ENCODE results near the gene RUBCNL.

Gene RUBCNL

DNA sequence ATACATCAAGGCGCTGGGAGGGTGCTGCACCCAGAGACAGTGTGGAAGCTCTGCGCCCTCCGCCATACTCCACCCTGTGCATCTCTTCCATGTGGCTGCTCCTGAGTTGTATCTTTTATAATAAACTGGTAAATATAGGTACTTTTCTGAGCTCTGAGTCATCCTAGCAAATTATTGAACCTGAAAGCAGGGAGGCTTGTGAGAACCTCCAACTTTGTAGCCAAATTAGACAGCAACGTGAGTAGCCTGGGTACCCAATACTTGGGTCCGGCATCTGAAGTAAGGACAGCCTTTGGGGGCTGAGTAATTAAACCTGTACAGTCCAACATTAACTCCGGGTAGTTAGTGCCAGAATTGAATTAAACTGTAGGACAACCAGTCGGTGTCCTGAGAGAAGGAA lies 57.4 kb downstream of the RUBCNL start (continued):
- no peak for TF ChIP-seq ZNF571 (tag by site-specific recombination; IDR thresholded peaks at IDR 0.05)
- no peak for TF ChIP-seq ZNF621 (tag by site-specific recombination; IDR thresholded peaks at IDR 0.05)
- no peak for TF ChIP-seq ZNF76 (tag by site-specific recombination; IDR thresholded peaks at IDR 0.05; ENCODE audit: borderline replicate concordance, low read depth)

DNA sequence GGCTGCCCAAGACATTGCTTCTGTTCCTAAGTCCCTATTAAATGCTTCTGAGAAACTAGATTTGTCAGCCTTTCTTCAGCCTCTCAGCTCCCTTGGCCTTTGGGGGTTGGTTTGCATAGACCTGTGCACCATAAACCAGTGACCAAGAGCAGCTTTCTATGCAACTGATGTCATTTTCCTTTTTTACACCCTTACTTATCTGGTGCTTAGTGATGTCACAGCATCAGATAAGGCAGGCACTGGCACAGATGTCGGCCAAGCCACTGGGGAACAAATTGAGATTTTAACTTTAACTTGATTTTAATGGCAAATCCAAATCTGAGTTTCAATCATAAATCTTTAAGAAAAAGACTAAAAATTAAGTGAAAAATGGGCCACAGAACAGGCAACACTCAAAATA lies 59.8 kb downstream of the RUBCNL start:
- Histone ChIP-seq H3K27ac (ENCODE audit: extremely low read depth, low read depth, low read length) (no peak overlapping the region), H3K4me1 (ENCODE audit: control insufficient read depth, insufficient read depth, low read length) (no peaks in the 10 kb centered on the region), H3K9me3 (ENCODE audit: control insufficient read depth, insufficient read depth, low read depth, low read length) (no peaks in the 10 kb centered on the region), H3K4me3 (ENCODE audit: low read depth, low read length) (no peak overlapping the region), H3K36me3 (ENCODE audit: control insufficient read depth in 2 of 2, insufficient read depth in 1 of 2, low read length in 2 of 2) (no peaks in the 10 kb centered on the region)
- ChIA-PET POLR2A (no interaction called here), CTCF (no interaction called here)
- TF ChIP-seq ZNF629 (tag by site-specific recombination; IDR thresholded peaks at IDR 0.05) = peak; percentile 60; the same call in 1 of the 2 replicates
- TF ChIP-seq ZBTB7A (tag by site-specific recombination; IDR thresholded peaks at IDR 0.05; ENCODE audit: low read depth) = no peak
- no peak for TF ChIP-seq ZNF513 (tag by site-specific recombination; IDR thresholded peaks at IDR 0.05)
- TF ChIP-seq ZBTB21 (tag by site-specific recombination; IDR thresholded peaks at IDR 0.05) = peak; percentile 82

DNA sequence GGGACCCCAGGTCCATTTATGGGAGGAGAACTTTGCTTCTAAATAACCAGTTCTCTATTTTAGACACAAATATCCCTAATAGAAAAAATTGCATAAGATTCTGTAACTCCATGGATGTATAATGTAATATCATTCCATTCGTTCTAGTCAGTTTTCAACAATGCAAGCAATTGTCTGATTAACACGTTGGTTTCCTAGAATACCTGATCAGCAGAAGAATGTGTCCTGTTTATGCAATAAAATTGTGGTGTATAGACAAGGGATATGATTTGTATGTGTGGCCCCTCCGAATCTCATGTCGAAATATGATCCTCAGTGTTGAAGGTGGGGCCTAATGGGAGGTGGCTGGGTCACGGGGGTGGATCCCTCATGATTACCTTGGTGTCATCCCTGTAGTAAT lies 62.1 kb downstream of the RUBCNL start:
- H3K9me3 ChIP-seq (ENCODE audit: control insufficient read depth, insufficient read depth, low read depth, low read length) = no peaks in the 10 kb centered on the region
- no peak overlapping the region for H3K4me3 ChIP-seq (ENCODE audit: low read depth, low read length)
- H3K4me1 ChIP-seq (ENCODE audit: control insufficient read depth, insufficient read depth, low read length) = no peaks in the 10 kb centered on the region
- no peak overlapping the region for H3K27ac ChIP-seq (ENCODE audit: extremely low read depth, low read depth, low read length)
- H3K36me3 ChIP-seq (ENCODE audit: control insufficient read depth in 2 of 2, insufficient read depth in 1 of 2, low read length in 2 of 2) = no peaks in the 10 kb centered on the region
- no peak for TF ChIP-seq ZBTB21 (tag by site-specific recombination; IDR thresholded peaks at IDR 0.05)
- no peak for TF ChIP-seq ZBTB17 (tag by site-specific recombination; IDR thresholded peaks at IDR 0.05)
- TF ChIP-seq, protein P1, sequence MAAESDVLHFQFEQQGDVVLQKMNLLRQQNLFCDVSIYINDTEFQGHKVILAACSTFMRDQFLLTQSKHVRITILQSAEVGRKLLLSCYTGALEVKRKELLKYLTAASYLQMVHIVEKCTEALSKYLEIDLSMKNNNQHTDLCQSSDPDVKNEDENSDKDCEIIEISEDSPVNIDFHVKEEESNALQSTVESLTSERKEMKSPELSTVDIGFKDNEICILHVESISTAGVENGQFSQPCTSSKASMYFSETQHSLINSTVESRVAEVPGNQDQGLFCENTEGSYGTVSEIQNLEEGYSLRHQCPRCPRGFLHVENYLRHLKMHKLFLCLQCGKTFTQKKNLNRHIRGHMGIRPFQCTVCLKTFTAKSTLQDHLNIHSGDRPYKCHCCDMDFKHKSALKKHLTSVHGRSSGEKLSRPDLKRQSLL (tag by site-specific recombination; IDR thresholded peaks at IDR 0.05) = no peak
- ChIA-PET CTCF (no interaction called here), POLR2A (no interaction called here)

GRCh38 chr13:46321494-46322225 lies 65.4 kb downstream of the RUBCNL start:
- Histone ChIP-seq H3K4me1 (ENCODE audit: control insufficient read depth, insufficient read depth, low read length) (no peaks in the 10 kb centered on the region), H3K36me3 (ENCODE audit: control insufficient read depth in 2 of 2, insufficient read depth in 1 of 2, low read length in 2 of 2) (no peaks in the 10 kb centered on the region), H3K9me3 (ENCODE audit: control insufficient read depth, insufficient read depth, low read depth, low read length) (no peaks in the 10 kb centered on the region), H3K27ac (ENCODE audit: extremely low read depth, low read depth, low read length) (no peak overlapping the region), H3K4me3 (ENCODE audit: low read depth, low read length) (no peak overlapping the region)
- no peak for TF ChIP-seq ZFP69B (tag by site-specific recombination; IDR thresholded peaks at IDR 0.05)
- TF ChIP-seq ZNF664 (tag by site-specific recombination; IDR thresholded peaks at IDR 0.05) = peak; percentile 17; the same call in 1 of the 2 replicates
- TF ChIP-seq RBAK (tag by site-specific recombination; IDR thresholded peaks at IDR 0.05) = no peak
- TF ChIP-seq ZNF214 (tag by site-specific recombination; IDR thresholded peaks at IDR 0.05; ENCODE audit: borderline replicate concordance) = no peak
- no peak for TF ChIP-seq ZNF610 (tag by site-specific recombination; IDR thresholded peaks at IDR 0.05; ENCODE audit: borderline replicate concordance)
- no peak for TF ChIP-seq ATF2 (tag by site-specific recombination; IDR thresholded peaks at IDR 0.05; ENCODE audit: low read depth)
- TF ChIP-seq ZNF223 (tag by site-specific recombination; IDR thresholded peaks at IDR 0.05) = no peak
- TF ChIP-seq ZNF24 (tag by site-specific recombination; IDR thresholded peaks at IDR 0.05) = no peak
- no peak for TF ChIP-seq MZF1 (tag by site-specific recombination; IDR thresholded peaks at IDR 0.05; ENCODE audit: borderline replicate concordance)
- peak; percentile 84 for TF ChIP-seq ZNF654 (tag by site-specific recombination; IDR thresholded peaks at IDR 0.05; ENCODE audit: low read depth)
- no peak for TF ChIP-seq BCL11B (tag by site-specific recombination; IDR thresholded peaks at IDR 0.05; ENCODE audit: low read depth)
- TF ChIP-seq HOXD13 (CRISPR knock-in tag; IDR thresholded peaks at IDR 0.05; ENCODE audit: borderline replicate concordance) = no peak
- TF ChIP-seq, protein P2, sequence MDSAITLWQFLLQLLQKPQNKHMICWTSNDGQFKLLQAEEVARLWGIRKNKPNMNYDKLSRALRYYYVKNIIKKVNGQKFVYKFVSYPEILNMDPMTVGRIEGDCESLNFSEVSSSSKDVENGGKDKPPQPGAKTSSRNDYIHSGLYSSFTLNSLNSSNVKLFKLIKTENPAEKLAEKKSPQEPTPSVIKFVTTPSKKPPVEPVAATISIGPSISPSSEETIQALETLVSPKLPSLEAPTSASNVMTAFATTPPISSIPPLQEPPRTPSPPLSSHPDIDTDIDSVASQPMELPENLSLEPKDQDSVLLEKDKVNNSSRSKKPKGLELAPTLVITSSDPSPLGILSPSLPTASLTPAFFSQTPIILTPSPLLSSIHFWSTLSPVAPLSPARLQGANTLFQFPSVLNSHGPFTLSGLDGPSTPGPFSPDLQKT (IDR thresholded peaks at IDR 0.05; ENCODE audit: borderline replicate concordance, low read depth, low read length) = no peak
- no peak for TF ChIP-seq ZNF621 (tag by site-specific recombination; IDR thresholded peaks at IDR 0.05)
- no peak for TF ChIP-seq ZFHX2 (tag by site-specific recombination; conservative IDR thresholded peaks at IDR 0.05)
- no peak for TF ChIP-seq ZNF747 (tag by site-specific recombination; IDR thresholded peaks at IDR 0.05)
- peak; percentile 25; the same call in 1 of the 2 replicates for TF ChIP-seq ZNF660 (tag by site-specific recombination; IDR thresholded peaks at IDR 0.05)
- no peak for TF ChIP-seq ZNF175 (tag by site-specific recombination; IDR thresholded peaks at IDR 0.05)
- ChIA-PET POLR2A (no interaction called here), CTCF (interaction anchor here (0.5 to 1.4 kb wide), 10 partner anchors 12 to 196 kb away, joined by 3 to 5 read pairs (median 4); partner anchors contain the start of gene LCP1)

Data from HEK293 (cell line).